Activated B cell treated with CpG ODN at 0.5 μM for 24 hours (primary cell): Measurements from ENCODE around the gene MST1. TPM values are rescaled to one million over a fixed set of nuclear protein-coding genes. Genes with fewer than 3 reads are reported as not detected.

Experiments used
- ATAC-seq: fragments of 200-7000 bp; cut with Tn5 transposase; one replicate; pipeline ENCODE4 v1.10.0; 2021; ENCODE audit warnings: low read depth, mild to moderate bottlenecking, moderate library complexity
- CTCF ChIA-PET: fragments of 350-600 bp; sonication (Branson Sonifier 250); formaldehyde crosslinking; loops from one replicate; lab custom pipeline; 2021; ENCODE audit warnings: antibody characterized with exemption; lab: Charles Lee
- POLR2A ChIA-PET: fragments of 350-600 bp; sonication (Branson Sonifier 250); formaldehyde crosslinking; loops from one replicate; lab custom pipeline; 2021; ENCODE audit warnings: antibody characterized with exemption; lab: Charles Lee
- DNase-seq: peaks from one replicate; pipeline ENCODE4 v3.0.0; 2022
- H3K27ac Mint-ChIP-seq: one replicate; pipeline ENCODE4 v1.8.0; 2020; ENCODE audit warnings: mixed read lengths
- H3K27me3 Mint-ChIP-seq: one replicate; pipeline ENCODE4 v1.8.0; 2021; ENCODE audit warnings: mixed read lengths
- H3K36me3 Mint-ChIP-seq: one replicate; pipeline ENCODE4 v1.8.0; 2021; ENCODE audit warnings: low read depth, mixed read lengths
- H3K4me1 Mint-ChIP-seq: one replicate; pipeline ENCODE4 v1.8.0; 2021; ENCODE audit warnings: mixed read lengths
- H3K4me3 Mint-ChIP-seq: one replicate; pipeline ENCODE4 v1.8.0; 2020; ENCODE audit warnings: mild to moderate bottlenecking, mixed read lengths
- H3K9me3 Mint-ChIP-seq: one replicate; pipeline ENCODE4 v1.8.0; 2020; ENCODE audit warnings: mixed read lengths
- CTCF ChIP-seq: fragments of 200-600 bp; IDR thresholded peaks from one replicate; pipeline ENCODE4 v1.8.0; 2022; ENCODE audit warnings: antibody characterized with exemption, mild to moderate bottlenecking
- intact Hi-C: fragments of 100-400 bp; cut with micrococcal nuclease; formaldehyde crosslinking; loops from one replicate; pipeline ENCODE4 v1.15.1; 2024
- total RNA-seq: library from RNA; stranded (reverse); gene quantifications from 2 replicates; pipeline ENCODE4 v1.2.3, GENCODE V29; 2022

Gene MST1
- total RNA-seq, 1 donor from 2014 or later, result 8.0 TPM

- no peak for TF ChIP-seq CTCF
- CTCF ChIA-PET, result no interaction called here
- Mint-ChIP-seq H3K27me3 (no peaks in the 10 kb centered on the region), H3K36me3 (peaks cover 3% of the 10 kb centered on the region), H3K9me3 (no peaks in the 10 kb centered on the region), H3K4me1 (peaks cover 13% of the 10 kb centered on the region), H3K4me3 (no peak overlapping the region), H3K27ac (no peak overlapping the region)
- DNase-seq (no peak), ATAC-seq (no peak)
- POLR2A ChIA-PET, result interaction anchor here (0.6 kb wide), 1 partner anchor 678 kb away, joined by 3 read pairs; no protein-coding TSS in a partner anchor
- intact Hi-C loops, result no loop called here
Observed at GRCh38 chr3:49668861-49669260, 20.4 kb downstream of the MST1 start.

GRCh38 chr3:49668414-49668797 lies 20.9 kb downstream of the MST1 start:
- Mint-ChIP-seq H3K36me3 (no peaks in the 10 kb centered on the region), H3K9me3 (no peaks in the 10 kb centered on the region), H3K4me1 (peaks cover 9% of the 10 kb centered on the region), H3K4me3 (no peak overlapping the region), H3K27ac (no peak overlapping the region), H3K27me3 (no peaks in the 10 kb centered on the region)
- TF ChIP-seq CTCF, result no peak
- DNase-seq, result no peak
- CTCF ChIA-PET, result no interaction called here
- intact Hi-C loops, result no loop called here
- POLR2A ChIA-PET, result no interaction called here
- ATAC-seq, result no peak

- DNase-seq (no peak), ATAC-seq (no peak)
- CTCF ChIA-PET, result no interaction called here
- Mint-ChIP-seq H3K27ac (no peak overlapping the region), H3K27me3 (no peaks in the 10 kb centered on the region), H3K9me3 (no peaks in the 10 kb centered on the region), H3K4me1 (peaks cover 6% of the 10 kb centered on the region), H3K36me3 (no peaks in the 10 kb centered on the region), H3K4me3 (no peak overlapping the region)
- intact Hi-C loops, result no loop called here
- TF ChIP-seq CTCF, result no peak
- POLR2A ChIA-PET, result no interaction called here
Observed at GRCh38 chr3:49667701-49668413, 21.4 kb downstream of the MST1 start.

- Mint-ChIP-seq H3K9me3 (no peaks in the 10 kb centered on the region), H3K4me1 (no peaks in the 10 kb centered on the region), H3K27ac (no peak overlapping the region), H3K4me3 (no peak overlapping the region), H3K27me3 (no peaks in the 10 kb centered on the region), H3K36me3 (no peaks in the 10 kb centered on the region)
- POLR2A ChIA-PET, result no interaction called here
- DNase-seq, result no peak
- intact Hi-C loops, result no loop called here
- ATAC-seq, result no peak
- CTCF ChIA-PET, result interaction anchor here (3.1 kb wide), 1 partner anchor 127 kb away, joined by 7 read pairs; no protein-coding TSS in a partner anchor
- TF ChIP-seq CTCF, result no peak
Observed at GRCh38 chr3:49666592-49666991, 22.7 kb downstream of the MST1 start.

- TF ChIP-seq CTCF, result no peak
- Mint-ChIP-seq H3K27me3 (no peaks in the 10 kb centered on the region), H3K4me3 (no peak overlapping the region), H3K4me1 (no peaks in the 10 kb centered on the region), H3K9me3 (no peaks in the 10 kb centered on the region), H3K27ac (no peak overlapping the region), H3K36me3 (no peaks in the 10 kb centered on the region)
- intact Hi-C loops, result no loop called here
- DNase-seq, result no peak
- ATAC-seq, result no peak
- ChIA-PET CTCF (interaction anchor here (3.1 kb wide), 1 partner anchor 126 kb away, joined by 7 read pairs; no protein-coding TSS in a partner anchor), POLR2A (no interaction called here)
Observed at GRCh38 chr3:49665822-49666519, 23.3 kb downstream of the MST1 start.
